H9 (cell line): ENCODE results near the gene LORICRIN. TPM values are rescaled to one million over a fixed set of nuclear protein-coding genes. Genes with fewer than 3 reads are reported as not detected.

ENCODE experiments used
- DNase-seq: peaks from one replicate; pipeline ENCODE4 v3.0.0-alpha.2; 2017
- H2AFZ ChIP-seq: one replicate; pipeline ENCODE4 v1.6.1; 2013; ENCODE audit warnings: mild to moderate bottlenecking, low read length, control low read depth, moderate library complexity
- H2AK5ac ChIP-seq: 2 replicates; pipeline ENCODE4 v1.6.1; 2013; ENCODE audit warnings: low read length, control low read depth, mixed read lengths; ENCODE audit not compliant: insufficient read length
- H2BK120ac ChIP-seq: one replicate; pipeline ENCODE4 v1.6.1; 2013; ENCODE audit warnings: low read depth, mild to moderate bottlenecking, low read length, control low read depth, inconsistent platforms; ENCODE audit not compliant: poor library complexity, severe bottlenecking
- H2BK12ac ChIP-seq: 2 replicates; pipeline ENCODE4 v1.6.1; 2013; ENCODE audit warnings: low read length, control low read depth, mixed read lengths, low read depth; ENCODE audit not compliant: insufficient read length
- H2BK15ac ChIP-seq: 2 replicates; pipeline ENCODE4 v1.6.1; 2013; ENCODE audit warnings: low read depth, low read length, control low read depth
- H2BK20ac ChIP-seq: one replicate; pipeline ENCODE4 v1.6.1; 2013; ENCODE audit warnings: low read depth, mild to moderate bottlenecking, low read length, control low read depth, inconsistent platforms; ENCODE audit not compliant: poor library complexity, severe bottlenecking
- H2BK5ac ChIP-seq: 2 replicates; pipeline ENCODE4 v1.6.1; 2013; ENCODE audit warnings: low read length, control low read depth, mixed read lengths; ENCODE audit not compliant: insufficient read length
- H3K14ac ChIP-seq: 2 replicates; pipeline ENCODE4 v1.6.1; 2013; ENCODE audit warnings: low read length, control low read depth; ENCODE audit not compliant: insufficient read depth
- H3K18ac ChIP-seq: 2 replicates; pipeline ENCODE4 v1.6.1; 2013; ENCODE audit warnings: low read depth, mild to moderate bottlenecking, mixed read lengths, low read length, control low read depth; ENCODE audit not compliant: insufficient read length
- H3K23ac ChIP-seq: 2 replicates; pipeline ENCODE4 v1.6.1; 2013; ENCODE audit warnings: low read length, control low read depth, mixed read lengths, low read depth; ENCODE audit not compliant: insufficient read length
- H3K23me2 ChIP-seq: 2 replicates; pipeline ENCODE4 v1.6.1; 2013; ENCODE audit warnings: low read depth, mild to moderate bottlenecking, mixed read lengths, low read length, control low read depth; ENCODE audit not compliant: insufficient read length, poor library complexity, severe bottlenecking
- H3K27ac ChIP-seq: 2 replicates; pipeline ENCODE4 v1.5.1; 2013; ENCODE audit warnings: low read length, control low read depth, mixed read lengths, low read depth; ENCODE audit not compliant: insufficient read length
- H3K27me3 ChIP-seq: 2 replicates; pipeline ENCODE4 v1.6.1; 2013; ENCODE audit warnings: low read length, control low read depth, inconsistent platforms; ENCODE audit not compliant: insufficient read depth
- H3K4ac ChIP-seq: 2 replicates; pipeline ENCODE4 v1.6.1; 2013; ENCODE audit warnings: low read depth, mild to moderate bottlenecking, control low read depth, inconsistent platforms, low read length, moderate library complexity
- H3K4me1 ChIP-seq: 2 replicates; pipeline ENCODE4 v1.6.1; 2013; ENCODE audit warnings: low read length, control low read depth, inconsistent platforms; ENCODE audit not compliant: insufficient read depth
- H3K4me2 ChIP-seq: 2 replicates; pipeline ENCODE4 v1.6.1; 2013; ENCODE audit warnings: low read length, control low read depth, mixed read lengths; ENCODE audit not compliant: insufficient read length, insufficient read depth
- H3K56ac ChIP-seq: 2 replicates; pipeline ENCODE4 v1.6.1; 2013; ENCODE audit warnings: low read depth, mild to moderate bottlenecking, mixed read lengths, low read length, control low read depth; ENCODE audit not compliant: insufficient read length
- H3K79me1 ChIP-seq: 2 replicates; pipeline ENCODE4 v1.6.1; 2013; ENCODE audit warnings: low read depth, mild to moderate bottlenecking, moderate library complexity, low read length, control low read depth, inconsistent platforms; ENCODE audit not compliant: insufficient read depth, poor library complexity, severe bottlenecking
- H3K79me2 ChIP-seq: 2 replicates; pipeline ENCODE4 v1.6.1; 2013; ENCODE audit warnings: low read length, control low read depth, inconsistent platforms; ENCODE audit not compliant: insufficient read depth
- H3K9ac ChIP-seq: 2 replicates; pipeline ENCODE4 v1.6.1; 2013; ENCODE audit warnings: low read length, control low read depth, mixed read lengths; ENCODE audit not compliant: insufficient read length; ENCODE audit errors: extremely low read depth
- H3K9me3 ChIP-seq: one replicate; pipeline ENCODE4 v1.6.1; 2013; ENCODE audit warnings: low read depth, low read length, inconsistent platforms; ENCODE audit not compliant: control insufficient read depth
- H3T11ph ChIP-seq: one replicate; pipeline ENCODE4 v1.6.1; 2013; ENCODE audit warnings: mild to moderate bottlenecking, low read length, control low read depth, inconsistent platforms
- H4K20me1 ChIP-seq: one replicate; pipeline ENCODE4 v1.6.1; 2013; ENCODE audit not compliant: control insufficient read depth, insufficient read length, insufficient read depth
- H4K5ac ChIP-seq: 2 replicates; pipeline ENCODE4 v1.6.1; 2013; ENCODE audit warnings: low read depth, mild to moderate bottlenecking, mixed read lengths, low read length, control low read depth; ENCODE audit not compliant: insufficient read length
- H4K8ac ChIP-seq: replicated peaks from 2 replicates; pipeline ENCODE4 v1.6.1; 2013; ENCODE audit warnings: low read length, control low read depth, mixed read lengths, low read depth; ENCODE audit not compliant: insufficient read length
- H4K91ac ChIP-seq: 2 replicates; pipeline ENCODE4 v1.6.1; 2013; ENCODE audit warnings: low read depth, mild to moderate bottlenecking, moderate library complexity, mixed read lengths, low read length, control low read depth; ENCODE audit not compliant: insufficient read length
- H3K27ac Mint-ChIP-seq, 3 experiments: 2 replicates in 2 of 3; 3 replicates in 1 of 3; pipeline ENCODE4 v1.8.0; 2020 to 2021; ENCODE audit warnings: mixed read lengths in 3 of 3, mild to moderate bottlenecking in 1 of 3, moderate library complexity in 1 of 3
- H3K27me3 Mint-ChIP-seq: 2 replicates; pipeline ENCODE4 v1.8.0; 2021; ENCODE audit warnings: low read depth, mild to moderate bottlenecking, moderate library complexity, mixed read lengths
- H3K36me3 Mint-ChIP-seq, 3 experiments: 2 replicates in 2 of 3; 3 replicates in 1 of 3; pipeline ENCODE4 v1.8.0; 2020 to 2021; ENCODE audit warnings: low read depth in 3 of 3, mixed read lengths in 3 of 3; ENCODE audit not compliant: insufficient read depth in 1 of 3
- H3K4me1 Mint-ChIP-seq, 2 experiments: 2 replicates each; pipeline ENCODE4 v1.8.0; 2020; ENCODE audit warnings: mixed read lengths in 2 of 2
- H3K4me3 Mint-ChIP-seq, 2 experiments: 2 replicates in 1 of 2; 3 replicates in 1 of 2; pipeline ENCODE4 v1.8.0; 2020 to 2021; ENCODE audit warnings: mild to moderate bottlenecking in 2 of 2, mixed read lengths in 2 of 2, moderate library complexity in 1 of 2
- H3K9me3 Mint-ChIP-seq, 2 experiments: 2 replicates in 1 of 2; 3 replicates in 1 of 2; pipeline ENCODE4 v1.8.0; 2020; ENCODE audit warnings: mild to moderate bottlenecking in 2 of 2, mixed read lengths in 2 of 2, moderate library complexity in 1 of 2
- WGBS: extraction: QIAGEN DNeasy Blood & Tissue Kit; methylation state at CpG from one replicate; pipeline ENCODE4 v1.1.7; 2013; ENCODE audit warnings: missing lambda C conversion rate, low lambda C conversion rate, mixed read lengths; ENCODE audit not compliant: insufficient read length; ENCODE audit errors: extremely low coverage; 5-methylcytosine and 5-hydroxymethylcytosine counted together
- total RNA-seq: library from RNA; stranded (reverse); gene quantifications from 2 replicates; pipeline ENCODE4 v1.2.1, GENCODE V29; 2021
- TF ChIP-seq, protein P1 (sequence below): fragments of 200-600 bp; sonication (generic); conservative IDR thresholded peaks from 3 replicates; pipeline ENCODE4 v1.8.0; 2021; ENCODE audit warnings: antibody characterized with exemption, mild to moderate bottlenecking

Gene LORICRIN
- total RNA-seq, 1 experiment from 2014 or later = not detected

DNA sequence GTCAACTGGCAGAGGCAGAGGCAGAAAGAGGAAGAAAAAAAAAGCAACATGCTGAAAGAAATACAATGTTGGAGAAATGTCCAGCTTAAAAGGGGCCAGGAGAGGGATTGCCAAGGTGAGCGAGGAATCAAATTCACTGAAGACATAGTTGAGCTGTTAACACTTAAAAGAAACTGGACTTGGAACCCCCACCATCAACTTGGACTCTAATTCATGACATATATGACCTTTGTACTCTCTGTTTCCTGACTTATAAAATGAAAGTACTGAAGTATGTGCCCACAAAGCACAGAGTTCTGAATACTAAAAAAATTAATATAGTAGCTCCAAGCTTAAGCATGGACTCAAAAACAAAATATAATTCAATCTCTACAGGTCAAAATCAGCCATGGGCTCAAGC is 26.0 kb upstream of the LORICRIN start:
- Histone ChIP-seq H3K9ac (no peak overlapping the region), H3K79me2 (no peaks in the 10 kb centered on the region), H3K4ac (no peak overlapping the region), H2BK5ac (no peak overlapping the region), H3K79me1 (no peaks in the 10 kb centered on the region), H4K20me1 (no peaks in the 10 kb centered on the region), H3K27ac (no peak overlapping the region), H3K4me2 (no peak overlapping the region), H4K91ac (no peak overlapping the region), H3K27me3 (no peaks in the 10 kb centered on the region), H3K23ac (no peak overlapping the region), H2AFZ (no peak overlapping the region), H2BK20ac (no peak overlapping the region), H2BK12ac (no peak overlapping the region), H4K8ac (no peak overlapping the region), H4K5ac (no peak overlapping the region), H2BK120ac (no peak overlapping the region), H2BK15ac (no peak overlapping the region), H3K18ac (no peak overlapping the region), H3T11ph (no peak overlapping the region), H3K23me2 (no peaks in the 10 kb centered on the region), H3K9me3 (no peaks in the 10 kb centered on the region), H2AK5ac (no peak overlapping the region), H3K4me1 (no peaks in the 10 kb centered on the region), H3K14ac (no peak overlapping the region), H3K56ac (no peak overlapping the region)
- Mint-ChIP-seq H3K4me3 (no peak overlapping the region), H3K36me3 (no peaks in the 10 kb centered on the region), H3K9me3 (peaks cover 0 to 3% of the 10 kb centered on the region in 2 experiments; a peak in 3 of 5 replicates), H3K4me1 (no peaks in the 10 kb centered on the region), H3K27ac (no peak overlapping the region), H3K27me3 (peaks cover 9% of the 10 kb centered on the region)
- no peak for DNase-seq
- WGBS = no CpG with 5 or more reads among the region's 1 CpG
- TF ChIP-seq, protein P1, sequence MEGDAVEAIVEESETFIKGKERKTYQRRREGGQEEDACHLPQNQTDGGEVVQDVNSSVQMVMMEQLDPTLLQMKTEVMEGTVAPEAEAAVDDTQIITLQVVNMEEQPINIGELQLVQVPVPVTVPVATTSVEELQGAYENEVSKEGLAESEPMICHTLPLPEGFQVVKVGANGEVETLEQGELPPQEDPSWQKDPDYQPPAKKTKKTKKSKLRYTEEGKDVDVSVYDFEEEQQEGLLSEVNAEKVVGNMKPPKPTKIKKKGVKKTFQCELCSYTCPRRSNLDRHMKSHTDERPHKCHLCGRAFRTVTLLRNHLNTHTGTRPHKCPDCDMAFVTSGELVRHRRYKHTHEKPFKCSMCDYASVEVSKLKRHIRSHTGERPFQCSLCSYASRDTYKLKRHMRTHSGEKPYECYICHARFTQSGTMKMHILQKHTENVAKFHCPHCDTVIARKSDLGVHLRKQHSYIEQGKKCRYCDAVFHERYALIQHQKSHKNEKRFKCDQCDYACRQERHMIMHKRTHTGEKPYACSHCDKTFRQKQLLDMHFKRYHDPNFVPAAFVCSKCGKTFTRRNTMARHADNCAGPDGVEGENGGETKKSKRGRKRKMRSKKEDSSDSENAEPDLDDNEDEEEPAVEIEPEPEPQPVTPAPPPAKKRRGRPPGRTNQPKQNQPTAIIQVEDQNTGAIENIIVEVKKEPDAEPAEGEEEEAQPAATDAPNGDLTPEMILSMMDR = no peak
